HT1080 (cell line): ENCODE results near the gene PRPSAP1. TPM values are rescaled to one million over a fixed set of nuclear protein-coding genes. Genes with fewer than 3 reads are reported as not detected.

Source experiments
- DNase-seq: peaks from one replicate; pipeline ENCODE4 v3.0.0-alpha.2; 2015; ENCODE audit warnings: low read depth
- small RNA-seq: library from RNA; depleted of rRNA; stranded (forward); fragments of <200 nt; gene quantifications from one replicate; pipeline ENCODE3, GENCODE V24; 2014
- total RNA-seq: library from RNA; depleted of rRNA; stranded (reverse); fragments of >200 nt; shearing (Covaris generic); gene quantifications from 2 replicates; pipeline ENCODE4 v1.2.3, GENCODE V29; 2014; rRNA removed

Gene PRPSAP1
- total RNA-seq, 1 experiment from 2014 or later, result 35.2 TPM

DNA sequence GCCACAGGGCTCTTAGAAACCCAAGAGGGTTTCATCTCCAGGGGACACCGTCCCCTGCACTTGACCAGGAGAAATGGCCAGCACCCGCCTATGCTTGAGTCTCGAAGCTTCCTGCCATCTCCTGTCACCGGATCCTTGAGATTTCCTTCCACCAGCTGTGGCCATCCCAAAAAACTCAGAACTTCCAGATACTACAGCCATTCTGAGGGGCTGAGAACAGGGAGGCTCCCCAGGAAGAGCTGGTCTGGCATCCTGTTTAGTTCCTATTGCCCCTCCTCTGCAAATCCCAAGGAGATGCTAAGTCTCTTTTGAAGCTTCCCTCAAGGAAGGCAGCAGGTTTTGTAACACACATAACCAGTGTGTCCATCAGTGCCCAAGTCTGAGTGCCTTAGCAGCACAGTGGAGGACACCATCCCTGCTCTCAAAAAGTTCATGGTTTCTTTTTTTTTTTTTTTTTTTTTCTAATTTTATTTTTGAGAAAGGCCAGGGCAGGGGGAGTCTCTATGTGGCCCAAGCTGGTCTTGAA lies 86.6 kb downstream of the PRPSAP1 start:
- DNase-seq, result no peak

DNA sequence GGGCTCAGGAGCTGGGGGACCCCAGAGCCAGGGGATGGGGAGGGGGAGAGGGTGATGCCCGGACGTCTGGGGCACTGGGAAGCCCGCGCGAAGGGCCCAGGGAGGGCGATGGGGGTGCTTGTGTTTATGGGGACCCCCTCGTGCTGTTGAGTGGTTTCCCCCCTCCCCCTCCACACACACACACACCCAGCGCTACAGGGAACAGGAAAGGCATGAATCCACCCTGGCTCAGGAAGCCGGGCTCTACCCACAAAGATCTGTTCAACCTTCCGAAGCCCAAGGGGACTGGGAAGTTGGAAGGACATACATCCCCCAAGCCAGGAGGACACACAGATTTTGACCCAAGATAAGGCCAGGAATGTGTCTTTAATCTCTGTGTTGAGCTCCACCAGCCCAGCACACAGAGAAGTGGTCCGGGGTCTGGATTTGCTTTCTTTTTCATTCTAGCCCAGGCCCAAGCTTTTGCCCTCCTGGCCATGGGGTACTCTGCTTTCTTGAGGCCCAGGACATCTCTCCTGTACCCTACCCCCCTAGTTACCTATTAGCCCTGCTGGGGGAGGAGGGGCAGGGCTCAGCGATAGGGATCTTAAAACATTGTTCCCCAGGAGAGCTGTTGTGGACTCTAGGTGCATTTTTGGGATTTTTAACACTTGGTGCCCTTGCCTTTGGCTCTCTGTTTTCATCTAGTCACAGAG lies 87.3 kb downstream of the PRPSAP1 start:
- peak; percentile 40 for DNase-seq

DNA sequence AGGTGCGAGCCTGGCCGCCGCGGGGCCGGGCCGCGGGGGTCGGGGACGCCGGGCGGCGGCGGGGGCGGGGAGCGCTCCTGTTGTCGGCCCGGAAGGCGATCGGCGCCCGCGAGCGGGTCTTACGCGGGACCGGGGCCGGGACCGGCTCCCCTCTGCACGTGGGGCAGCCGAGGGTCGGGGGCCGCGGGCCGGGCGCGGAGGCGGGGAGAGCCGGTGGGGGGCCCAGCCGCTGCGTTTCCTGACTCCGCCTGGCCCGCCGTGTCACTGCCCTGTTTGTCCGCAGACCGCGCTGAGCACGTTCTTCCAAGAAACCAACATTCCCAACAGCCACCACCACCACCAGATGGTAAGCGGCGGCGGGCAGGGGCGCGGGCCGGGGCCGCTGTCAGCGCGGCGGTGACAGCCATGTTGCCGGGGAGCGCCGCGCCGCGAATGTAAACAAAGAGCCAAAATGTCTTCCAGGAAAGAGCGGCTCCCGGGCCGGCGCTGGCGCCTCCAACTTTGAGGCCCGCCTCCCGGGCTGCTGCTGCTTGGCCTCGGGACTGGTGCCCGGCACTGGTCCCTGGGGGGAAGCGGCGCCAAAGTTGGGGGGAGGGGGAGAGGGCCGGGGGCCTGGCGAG lies 88.0 kb downstream of the PRPSAP1 start:
- DNase-seq, result no peak

DNA sequence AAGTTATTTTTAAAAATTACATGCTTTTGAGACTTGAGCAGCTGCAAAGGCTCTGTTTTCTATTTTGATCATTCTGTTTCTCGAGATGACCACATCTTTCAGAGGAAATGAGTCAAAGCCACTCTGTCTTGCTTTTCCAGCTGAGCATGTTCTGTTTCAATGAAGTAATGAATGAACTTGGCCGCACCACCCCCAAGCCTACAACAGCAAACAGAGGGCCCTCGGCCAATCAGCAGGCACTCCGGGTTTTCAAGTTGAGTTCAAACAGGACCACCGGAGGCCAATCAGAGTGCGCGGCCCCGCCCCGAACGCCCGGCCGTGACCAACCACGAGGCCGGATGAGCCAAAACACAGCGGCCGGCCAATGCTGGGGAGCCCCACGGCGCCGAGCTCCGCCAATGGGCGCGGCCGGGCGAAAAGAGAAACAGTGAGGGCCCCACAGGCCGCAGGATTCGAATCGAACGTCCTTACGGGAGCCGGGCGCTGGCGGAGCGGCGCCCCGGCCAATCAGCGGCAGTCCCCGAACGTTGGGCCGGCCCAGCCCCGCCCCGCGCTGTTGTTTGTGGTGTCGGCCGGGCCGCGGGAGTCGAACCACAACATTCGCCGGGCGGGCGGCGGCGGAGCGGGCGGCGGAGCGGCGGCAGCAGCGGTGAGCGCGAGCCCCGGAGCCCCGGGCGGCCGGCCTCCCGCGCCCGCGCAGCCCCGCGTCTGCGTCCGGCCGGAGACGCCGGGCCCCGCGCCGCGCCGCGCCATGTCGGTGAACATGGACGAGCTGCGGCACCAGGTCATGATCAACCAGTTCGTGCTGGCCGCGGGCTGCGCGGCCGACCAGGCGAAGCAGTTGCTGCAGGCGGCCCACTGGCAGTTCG lies 88.7 kb downstream of the PRPSAP1 start, which contains the start of gene UBALD2:
TSS of gene UBALD2 (plus strand) at position 594 of the 869 bp plus-strand sequence. CDS start at position 752, 158 bp downstream.
- DNase-seq, result peak; percentile 100

DNA sequence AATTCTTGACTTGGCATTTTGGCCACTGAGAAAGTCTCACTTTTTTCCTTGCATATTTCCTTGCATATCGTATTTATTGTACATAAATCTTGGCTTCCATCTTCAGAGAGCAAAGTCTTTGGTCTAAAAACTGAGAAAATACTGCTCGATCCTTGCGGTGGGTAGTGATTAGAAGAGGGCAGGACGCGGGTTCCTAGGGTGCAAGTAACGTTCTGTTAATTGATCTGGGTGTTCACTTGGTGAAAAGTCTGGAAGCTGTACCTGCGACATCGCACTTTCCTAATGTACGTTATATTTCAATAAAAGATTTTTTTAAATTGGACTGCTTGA lies 89.3 kb downstream of the PRPSAP1 start:
- no peak for DNase-seq

DNA sequence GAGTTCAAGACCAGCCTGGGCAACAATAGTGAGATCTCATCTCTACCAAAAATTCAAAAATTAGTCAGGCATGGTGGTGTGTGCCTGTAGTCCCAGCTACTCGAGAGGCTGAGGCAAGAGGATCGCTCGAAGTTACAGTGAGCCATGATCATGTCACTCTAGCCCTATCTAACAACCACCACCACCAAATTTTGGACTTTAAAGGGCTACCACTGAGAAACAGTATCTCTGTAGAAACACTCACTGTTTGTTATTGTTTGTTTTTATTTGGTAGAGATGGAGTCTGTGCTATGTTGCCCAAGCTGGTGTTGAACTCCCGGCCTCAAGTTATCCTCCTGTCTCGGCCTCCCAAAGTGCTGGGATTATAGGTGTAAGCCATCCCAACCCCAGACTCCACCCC lies 89.8 kb downstream of the PRPSAP1 start:
- DNase-seq, result no peak

DNA sequence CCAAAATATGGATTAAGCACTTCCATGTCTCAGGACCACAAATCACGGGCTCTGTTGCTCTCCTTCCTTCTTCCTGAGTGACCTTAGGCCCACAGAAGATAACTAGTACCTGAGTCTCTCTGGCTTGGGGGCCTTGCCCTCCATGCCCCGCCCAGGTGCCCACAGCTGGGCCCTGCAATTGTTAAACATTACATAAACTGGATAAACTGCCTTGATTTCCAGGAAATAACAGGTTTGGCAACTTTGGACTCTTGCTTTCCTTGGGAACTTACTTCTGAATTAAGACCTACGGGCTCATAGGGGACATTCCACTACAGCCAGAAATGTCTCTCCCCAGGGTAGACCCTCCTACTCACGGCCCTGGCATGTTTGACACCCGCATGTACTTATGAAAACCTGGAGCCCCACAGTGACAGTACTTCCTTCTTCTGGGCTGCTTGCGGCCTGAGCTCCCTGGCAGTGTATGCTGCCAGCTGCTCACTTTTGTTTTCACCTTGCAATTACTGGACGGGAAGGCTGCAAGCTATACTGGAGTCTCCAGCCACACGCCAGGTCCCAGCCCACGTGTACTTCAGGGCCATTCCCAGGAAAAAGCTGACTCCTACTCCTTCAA lies 90.9 kb downstream of the PRPSAP1 start:
- DNase-seq, result no peak

DNA sequence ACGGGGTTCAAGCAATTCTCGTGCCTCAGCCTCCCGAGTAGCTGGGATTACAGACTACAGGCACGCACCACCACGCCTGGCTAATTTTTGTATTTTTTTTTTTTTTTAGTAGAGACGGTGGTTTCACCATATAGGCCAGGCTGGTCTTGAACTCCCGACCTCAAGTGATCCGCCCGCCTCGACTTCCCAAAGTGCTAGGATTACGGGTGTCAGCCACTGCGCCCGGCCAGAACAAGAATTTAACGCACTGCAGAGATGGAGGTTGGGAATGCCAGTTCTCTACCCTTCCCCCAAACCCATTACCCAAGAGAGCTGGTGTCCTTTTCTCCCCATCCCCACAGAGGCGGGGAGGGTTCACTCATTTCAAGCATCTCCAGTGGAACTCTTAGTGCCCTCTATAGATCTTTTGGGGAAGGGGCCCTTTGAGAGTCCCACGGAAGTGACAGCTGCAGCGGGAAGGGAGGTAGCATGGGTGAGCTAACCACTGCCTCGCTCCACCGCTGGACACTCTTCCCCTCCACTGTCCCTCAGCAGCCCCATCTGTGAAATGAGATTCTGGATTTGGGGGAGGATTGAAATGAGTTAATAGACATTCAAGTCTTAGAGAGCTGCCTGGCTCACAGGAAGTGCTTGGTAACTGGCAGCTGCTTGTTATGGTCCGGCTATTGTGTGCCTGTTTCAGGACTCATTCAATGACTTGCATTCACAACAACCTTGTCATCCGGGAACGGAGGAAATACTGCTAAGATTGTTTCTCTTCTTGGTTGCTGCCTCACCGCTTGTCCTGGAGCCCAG lies 92.1 kb downstream of the PRPSAP1 start:
- DNase-seq, result peak; percentile 69

DNA sequence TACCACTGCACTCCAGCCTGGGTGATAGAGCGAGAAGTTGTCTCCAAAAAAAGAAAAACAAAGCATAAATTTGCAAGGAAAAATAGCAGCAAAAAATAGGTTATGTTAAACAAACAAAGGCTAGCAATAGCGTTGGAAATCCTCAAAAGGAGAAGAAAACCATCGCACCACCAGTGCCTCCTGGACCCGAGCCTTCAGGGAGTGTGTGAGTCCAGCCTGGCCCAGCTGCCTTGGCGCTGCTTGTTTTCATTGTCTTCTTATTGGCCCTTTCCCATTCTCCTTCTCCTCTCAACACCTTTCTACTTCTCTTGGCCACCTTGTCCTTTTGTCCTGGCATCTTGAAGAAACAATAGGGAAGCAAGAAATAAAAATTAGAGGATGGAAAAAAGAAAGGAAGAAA lies 93.0 kb downstream of the PRPSAP1 start:
- DNase-seq, result no peak

DNA sequence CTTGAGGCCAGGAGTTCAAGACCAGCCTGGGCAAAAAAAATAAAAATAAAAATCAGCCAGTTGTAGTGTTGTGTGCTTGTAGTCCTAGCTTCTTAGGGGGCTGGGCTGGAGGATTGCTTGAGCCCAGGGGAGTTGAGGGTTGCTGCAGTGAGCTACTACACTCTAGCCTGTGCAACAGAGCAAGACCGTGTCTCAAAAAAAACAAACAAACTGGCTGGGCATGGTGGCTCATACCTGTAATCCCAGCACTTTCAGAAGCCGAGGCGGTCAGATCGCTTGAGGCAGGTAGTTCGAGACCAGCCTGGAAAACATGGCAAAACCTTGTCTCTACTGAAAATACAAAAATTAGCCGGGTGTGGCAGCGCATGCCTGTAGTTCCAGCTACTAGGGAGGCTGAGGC lies 93.5 kb downstream of the PRPSAP1 start:
- DNase-seq, result no peak

Small RNAs within 50 kb of the gene (small RNA-seq; reads per million reads assigned to genes)
- not detected for gene RF00019
- not detected for gene RNU6-24P

Other genes with a start within 250 kb of the PRPSAP1 start
- not detected in 2 replicates for gene FOXJ1, start 212.7 kb downstream of the PRPSAP1 start, total RNA-seq
- 0.10 and 0.23 TPM in 2 replicates for gene RNF157, start 113.4 kb downstream of the PRPSAP1 start, total RNA-seq
- 42.5 and 65.9 TPM in 2 replicates for gene UBALD2, start 88.6 kb downstream of the PRPSAP1 start, total RNA-seq
- 1.5 and 1.6 TPM in 2 replicates for gene QRICH2, start 45.6 kb downstream of the PRPSAP1 start, total RNA-seq
- gene SPHK1, start 30.7 kb upstream of the PRPSAP1 start, total RNA-seq, result 107 and 122 TPM in 2 replicates
- 17.3 and 18.9 TPM in 2 replicates for gene UBE2O, start 99.2 kb upstream of the PRPSAP1 start, total RNA-seq
- 0.05 TPM in 1 of 2 replicates, not detected in the other for gene AANAT, start 113.7 kb upstream of the PRPSAP1 start, total RNA-seq
- gene RHBDF2, start 147.5 kb upstream of the PRPSAP1 start, total RNA-seq, result 22.8 and 25.2 TPM in 2 replicates
- 0.14 and 0.37 TPM in 2 replicates for gene CYGB, start 183.8 kb upstream of the PRPSAP1 start, total RNA-seq
- gene PRCD, start 186.1 kb upstream of the PRPSAP1 start, total RNA-seq, result 1.5 TPM in 1 of 2 replicates, not detected in the other
- gene ST6GALNAC2, start 231.9 kb upstream of the PRPSAP1 start, total RNA-seq, result not detected in 2 replicates